Psoas muscle (tissue), 8 donors: ENCODE data around the gene MYL12B. TPM values are rescaled to one million over a fixed set of nuclear protein-coding genes. Genes with fewer than 3 reads are reported as not detected.
A peak's percentile ranks its signal among the peaks of the same experiment; 100 is the strongest.

Experiments
- ATAC-seq, 4 donors: fragments of 200-7000 bp; cut with Tn5 transposase; one replicate each; pipeline ENCODE4 v1.9.1; 2020; ENCODE audit warnings: moderate library complexity in 3 of 4, mild to moderate bottlenecking in 2 of 4
- DNase-seq, 2 donors: peaks; one replicate each; pipeline ENCODE4 v3.0.0-alpha.2; 2020
- H3K27ac ChIP-seq: fragments of 200-600 bp; one replicate; pipeline ENCODE4 v1.8.0; 2022
- H3K27me3 ChIP-seq, 3 donors: fragments of 200-600 bp in 1 of 3; one replicate each; pipeline versions ENCODE4 v1.6.1 to v1.8.0; 2013 to 2022; ENCODE audit warnings: low read length in 2 of 3, mild to moderate bottlenecking in 2 of 3, moderate library complexity in 1 of 3; ENCODE audit not compliant: insufficient read depth in 3 of 3
- H3K36me3 ChIP-seq, 2 donors: fragments of 200-600 bp in 1 of 2; one replicate each; pipeline versions ENCODE4 v1.6.1 to v1.8.0; 2013 to 2022; ENCODE audit warnings: low read depth in 1 of 2, mild to moderate bottlenecking in 1 of 2, moderate library complexity in 1 of 2; ENCODE audit not compliant: insufficient read depth in 1 of 2
- H3K4me1 ChIP-seq: fragments of 200-600 bp; one replicate; pipeline ENCODE4 v1.8.0; 2022
- H3K4me3 ChIP-seq: fragments of 200-600 bp; one replicate; pipeline ENCODE4 v1.8.0; 2022; ENCODE audit warnings: mild to moderate bottlenecking
- H3K9me3 ChIP-seq: fragments of 200-600 bp; one replicate; pipeline ENCODE4 v1.8.0; 2022
- WGBS, 3 donors: extraction: QIAGEN DNeasy Blood & Tissue Kit; methylation state at CpG; one replicate each; pipeline versions ENCODE4 v1.1.6 to v1.1.7; 2013; 5-methylcytosine and 5-hydroxymethylcytosine counted together
- intact Hi-C, 2 donors: fragments of 100-400 bp; cut with DNase I; formaldehyde crosslinking; loops; one replicate each; pipeline versions ENCODE4 v1.11.0 to v1.14.2; 2022
- long read RNA-seq, 2 donors: library from polyadenylated mRNA; unstranded; transcript quantifications; one replicate each; pipeline ENCODE4 v2.0.0, GENCODE V29; 2021
- polyA plus RNA-seq, 3 donors: library from polyadenylated mRNA; stranded (reverse); fragments of 200-250 nt; gene quantifications; one replicate each; pipeline ENCODE4 v1.2.3, GENCODE V29; 2013
- total RNA-seq, 4 donors: library from RNA; stranded (reverse); fragmentation: NEBNext Ultra II Directional in 2 of 4; extraction: Animal tissue kit (Norgen Biotek cat#: 25700) in 2 of 4; gene quantifications; one replicate each; pipeline versions ENCODE4 v1.2.1 to v1.2.4, GENCODE V29; 2021 to 2023
- TF ChIP-seq, protein P1 (sequence below): fragments of 200-600 bp; IDR thresholded peaks from one replicate; pipeline ENCODE4 v1.8.0; 2022; ENCODE audit warnings: antibody characterized with exemption
- donor health status: healthy with polysubstance abuse.
- donor health status: DM: no; HTN: no; CAD: no; lungs with moderate emphysema.
- donor health status: Bipolar disorder and iron deficiency.
- donor health status: healthy.
- donor health status: DM: yes; HTN: yes; CAD: no.
- donor health status: DM: no; HTN: no; CAD: no.
- donor health status: DM: no; HTN: no; CAD: no.
- donor health status: DM: yes; HTN: yes; CAD: no.

The MYL12B gene
- total RNA-seq (100 to 1,000 TPM; 163 to 212 (median 180) TPM), polyA plus RNA-seq (100 to 1,000 TPM; 193 to 243 (median 240) TPM)
- long read RNA-seq, donor 1, transcript MYL12B-201 (4 exons, 1,210 nt), result major isoform, 73 of 80 reads
- long read RNA-seq, donor 1, partial matches to known transcripts, result 7 of 80 reads
- long read RNA-seq, donor 1, other reads (novel, unspliced or antisense), result 0 of 80 reads
- long read RNA-seq, donor 2, transcript MYL12B-201 (4 exons, 1,210 nt), result major isoform, 121 of 124 reads
- long read RNA-seq, donor 2, partial matches to known transcripts, result 1 of 124 reads
- long read RNA-seq, donor 2, other reads (novel, unspliced or antisense), result 0 of 124 reads

- Histone ChIP-seq H3K4me3 (peak within 1 kb of the TSS; percentile 91), H3K36me3 (peaks cover 0 to 26% of the 10 kb centered on the region in 2 donors), H3K27me3 (no peaks in the 10 kb centered on the region), H3K9me3 (no peaks in the 10 kb centered on the region), H3K4me1 (peaks cover 68% of the 10 kb centered on the region), H3K27ac (peak within 1 kb of the TSS; percentile 99)
- DNase-seq (peak; percentile 85 to 92), ATAC-seq (peak; percentile 83 to 88 (median 86))
- intact Hi-C loops, result loop anchor here (5.0 kb wide), 2 partner anchors 186 to 191 kb away; partner anchors contain the start of gene TGIF1 (in 1 of the 2)
- TF ChIP-seq, protein P1, sequence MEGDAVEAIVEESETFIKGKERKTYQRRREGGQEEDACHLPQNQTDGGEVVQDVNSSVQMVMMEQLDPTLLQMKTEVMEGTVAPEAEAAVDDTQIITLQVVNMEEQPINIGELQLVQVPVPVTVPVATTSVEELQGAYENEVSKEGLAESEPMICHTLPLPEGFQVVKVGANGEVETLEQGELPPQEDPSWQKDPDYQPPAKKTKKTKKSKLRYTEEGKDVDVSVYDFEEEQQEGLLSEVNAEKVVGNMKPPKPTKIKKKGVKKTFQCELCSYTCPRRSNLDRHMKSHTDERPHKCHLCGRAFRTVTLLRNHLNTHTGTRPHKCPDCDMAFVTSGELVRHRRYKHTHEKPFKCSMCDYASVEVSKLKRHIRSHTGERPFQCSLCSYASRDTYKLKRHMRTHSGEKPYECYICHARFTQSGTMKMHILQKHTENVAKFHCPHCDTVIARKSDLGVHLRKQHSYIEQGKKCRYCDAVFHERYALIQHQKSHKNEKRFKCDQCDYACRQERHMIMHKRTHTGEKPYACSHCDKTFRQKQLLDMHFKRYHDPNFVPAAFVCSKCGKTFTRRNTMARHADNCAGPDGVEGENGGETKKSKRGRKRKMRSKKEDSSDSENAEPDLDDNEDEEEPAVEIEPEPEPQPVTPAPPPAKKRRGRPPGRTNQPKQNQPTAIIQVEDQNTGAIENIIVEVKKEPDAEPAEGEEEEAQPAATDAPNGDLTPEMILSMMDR, result no peak
- WGBS, 3 donors, result 0 to 1% (median 0%) methylated on average over 62 to 84 of the region's 84 CpGs
Measured at GRCh38 chr18:3261373-3262233, at the start of gene MYL12B. Gene MYL12B, plus strand, starts transcription at chr18:3262133. Its CDS starts 10,766 bp downstream, at chr18:3272899.

DNA sequence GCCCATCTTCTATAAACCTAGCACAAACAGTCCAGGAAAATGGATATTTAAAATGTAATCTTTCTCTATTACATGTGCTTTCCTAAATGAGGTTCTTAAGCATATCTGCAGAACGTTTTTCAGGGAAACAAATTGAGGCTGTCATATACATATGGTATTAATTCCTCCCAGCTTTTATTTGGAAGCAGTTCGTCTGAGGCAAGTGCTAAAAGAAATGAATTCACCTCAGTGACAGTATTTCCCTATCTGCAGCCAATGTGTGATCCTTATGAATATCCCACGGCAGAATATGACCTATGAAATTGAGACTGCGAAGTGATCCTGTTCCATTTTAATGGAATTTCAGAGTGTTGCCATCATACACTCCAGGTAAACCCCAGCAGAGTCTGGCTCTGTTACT is 49.3 kb upstream of the MYL12B start:
- no peak for ATAC-seq
- H3K9me3 ChIP-seq, result no peaks in the 10 kb centered on the region
- intact Hi-C loops, result no loop called here
- peak overlapping the region; percentile 42 for H3K4me3 ChIP-seq
- 20 to 26% (median 26%) methylated on average over 4 of the region's 4 CpGs for WGBS, 3 donors
- no peak for DNase-seq
- TF ChIP-seq, protein P1, result no peak
- peaks cover 73% of the 10 kb centered on the region for H3K4me1 ChIP-seq
- H3K27me3 ChIP-seq, result no peaks in the 10 kb centered on the region
- peak overlapping the region; percentile 95 for H3K27ac ChIP-seq
- H3K36me3 ChIP-seq, result peaks cover 0 to 25% of the 10 kb centered on the region in 2 donors

DNA sequence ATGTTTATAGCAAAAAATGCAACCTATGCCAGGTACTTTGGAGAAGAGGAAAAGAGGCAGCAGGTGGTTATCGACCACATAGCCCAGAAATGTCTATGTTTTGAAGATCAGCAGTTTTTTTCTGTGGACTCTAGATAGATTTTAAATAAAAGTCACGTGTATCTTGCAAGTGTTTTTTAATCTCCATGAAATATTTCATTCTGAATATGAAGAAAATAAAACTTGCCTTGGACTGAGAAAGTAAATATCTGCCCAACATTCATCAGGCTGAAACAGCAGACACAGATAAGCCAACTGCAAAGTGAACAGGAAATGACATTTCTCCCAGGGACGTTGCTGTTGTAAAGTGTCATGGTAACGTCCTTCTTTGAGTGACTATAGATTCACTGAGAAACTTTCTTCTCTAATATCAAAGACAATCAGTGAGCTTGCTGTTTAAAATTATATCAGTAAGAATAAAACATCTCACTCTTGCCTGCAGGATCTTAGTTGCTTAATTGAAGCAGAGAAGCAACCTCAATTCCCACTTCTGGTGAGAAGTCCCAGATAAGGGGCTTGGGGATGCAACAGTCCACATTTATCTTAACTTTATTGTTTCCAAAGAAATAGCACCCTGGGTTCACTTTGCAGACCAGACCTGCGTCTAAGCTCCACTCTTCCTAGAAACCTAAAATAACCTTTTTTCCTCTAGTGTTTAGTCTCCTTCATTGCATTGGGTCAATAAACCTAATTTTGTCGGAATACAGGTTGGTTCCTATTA is 48.5 kb upstream of the MYL12B start:
- no peak for ATAC-seq
- Histone ChIP-seq H3K27me3 (no peaks in the 10 kb centered on the region), H3K4me3 (peak overlapping the region; percentile 42), H3K4me1 (peaks cover 65% of the 10 kb centered on the region), H3K9me3 (no peaks in the 10 kb centered on the region), H3K36me3 (peaks cover 0 to 25% of the 10 kb centered on the region in 2 donors), H3K27ac (peak overlapping the region; percentile 95)
- DNase-seq, result no peak
- 25 to 31% (median 27%) methylated on average over 6 of the region's 6 CpGs for WGBS, 3 donors
- TF ChIP-seq, protein P1, result no peak
- intact Hi-C loops, result no loop called here

GRCh38 chr18:3214855-3215637 is 46.9 kb upstream of the MYL12B start:
- Histone ChIP-seq H3K4me1 (peaks cover 49% of the 10 kb centered on the region), H3K9me3 (no peaks in the 10 kb centered on the region), H3K27ac (peak overlapping the region; percentile 95), H3K27me3 (no peaks in the 10 kb centered on the region), H3K4me3 (no peak overlapping the region), H3K36me3 (peaks cover 0 to 20% of the 10 kb centered on the region in 2 donors)
- no peak for DNase-seq
- TF ChIP-seq, protein P1, result no peak
- WGBS, 3 donors, result 86 to 91% (median 87%) methylated on average over 36 of the region's 36 CpGs
- peak in 1 of 4 donors; percentile 25 for ATAC-seq
- intact Hi-C loops, result loop anchor here in 1 of 2 donors (5.0 kb wide), 1 partner anchor 33 kb away; no protein-coding TSS in a partner anchor
